Activated T-cell treated with anti-CD3 and anti-CD28 coated beads, Interleukin-2, amount 50 U/mL, for 72 hours (primary cell): Measurements from ENCODE around the gene GAREM2. TPM values are rescaled to one million over a fixed set of nuclear protein-coding genes. Genes with fewer than 3 reads are reported as not detected.

Experiments used
- ATAC-seq, 2 donors: fragments of 150-1000 bp; cut with Tn5 transposase; replicated peaks in 1 of 2; 2 replicates each; pipeline ENCODE4 v1.10.0; 2021; ENCODE audit warnings: moderate library complexity in 2 of 2, mild to moderate bottlenecking in 1 of 2
- DNase-seq, 2 donors: peaks; one replicate each; pipeline ENCODE4 v3.0.0; 2021 to 2022; ENCODE audit warnings: mixed read lengths in 1 of 2
- H3K27ac Mint-ChIP-seq: one replicate; pipeline ENCODE4 v1.8.0; 2022; ENCODE audit warnings: mild to moderate bottlenecking, moderate library complexity, mixed read lengths
- H3K27me3 Mint-ChIP-seq: one replicate; pipeline ENCODE4 v1.8.0; 2022; ENCODE audit warnings: low read depth, mixed read lengths
- H3K36me3 Mint-ChIP-seq, 2 donors: one replicate each; pipeline ENCODE4 v1.8.0; 2022; ENCODE audit warnings: mixed read lengths in 2 of 2, mild to moderate bottlenecking in 1 of 2; ENCODE audit not compliant: insufficient read depth in 2 of 2
- H3K4me1 Mint-ChIP-seq: one replicate; pipeline ENCODE4 v1.8.0; 2022; ENCODE audit warnings: low read depth, mixed read lengths
- H3K4me3 Mint-ChIP-seq, 2 donors: one replicate each; pipeline ENCODE4 v1.8.0; 2022; ENCODE audit warnings: mild to moderate bottlenecking in 2 of 2, mixed read lengths in 2 of 2, moderate library complexity in 2 of 2
- H3K9me3 Mint-ChIP-seq, 2 donors: one replicate each; pipeline ENCODE4 v1.8.0; 2022; ENCODE audit warnings: mixed read lengths in 2 of 2
- total RNA-seq, 2 donors: library from RNA; stranded (reverse); gene quantifications; one replicate each; pipeline ENCODE4 v1.2.3, GENCODE V29; 2022

The GAREM2 gene
- total RNA-seq: 1 to 10 TPM; 1.4 to 1.9 TPM

GRCh38 chr2:26172871-26173775 lies at the start of gene GAREM2:
TSS of gene GAREM2 (plus strand) at chr2:26173088. CDS start at chr2:26173221, 133 bp downstream.
- DNase-seq (no peak), ATAC-seq (peak; percentile 43 to 47)
- peaks cover 20% of the 10 kb centered on the region for H3K27me3 Mint-ChIP-seq
- peak within 1 kb of the TSS; percentile 81 to 82 for H3K4me3 Mint-ChIP-seq
- no peaks in the 10 kb centered on the region for H3K9me3 Mint-ChIP-seq
- peaks cover 0 to 7% of the 10 kb centered on the region in 2 donors for H3K36me3 Mint-ChIP-seq
- H3K27ac Mint-ChIP-seq: no peak within 1 kb of the TSS
- H3K4me1 Mint-ChIP-seq: peaks cover 6% of the 10 kb centered on the region

DNA sequence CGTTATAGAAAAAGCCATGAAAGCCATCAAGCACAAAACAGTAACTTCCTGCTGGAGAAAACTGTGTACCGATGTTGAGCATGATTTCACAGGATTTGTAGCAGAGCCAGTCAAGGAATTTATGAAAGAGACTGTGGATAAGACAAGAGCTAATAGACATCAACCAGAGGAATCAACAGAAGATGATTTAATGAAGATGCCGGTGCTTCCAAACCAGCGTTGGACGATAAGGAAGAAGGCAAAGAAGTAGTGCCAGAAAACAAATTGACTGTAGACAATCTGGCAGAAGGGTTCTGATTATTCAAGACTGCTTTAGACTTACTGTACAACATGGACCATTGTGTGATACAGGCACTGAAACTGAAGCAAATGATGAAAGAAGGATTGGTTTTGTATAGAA lies 49.5 kb upstream of the GAREM2 start:
- peaks cover 5% of the 10 kb centered on the region for H3K4me1 Mint-ChIP-seq
- H3K36me3 Mint-ChIP-seq: peaks cover 0 to 3% of the 10 kb centered on the region in 2 donors
- no peaks in the 10 kb centered on the region for H3K9me3 Mint-ChIP-seq
- ATAC-seq: no peak
- H3K27me3 Mint-ChIP-seq: no peaks in the 10 kb centered on the region
- H3K27ac Mint-ChIP-seq: no peak overlapping the region
- no peak for DNase-seq
- H3K4me3 Mint-ChIP-seq: no peak overlapping the region

GRCh38 chr2:26126074-26126473 lies 46.8 kb upstream of the GAREM2 start:
- Mint-ChIP-seq H3K4me3 (no peak overlapping the region), H3K4me1 (peaks cover 9% of the 10 kb centered on the region), H3K27me3 (no peaks in the 10 kb centered on the region), H3K36me3 (peaks cover 0 to 7% of the 10 kb centered on the region in 2 donors), H3K27ac (peak overlapping the region; percentile 50), H3K9me3 (no peaks in the 10 kb centered on the region)
- DNase-seq (no peak), ATAC-seq (no peak)

DNA sequence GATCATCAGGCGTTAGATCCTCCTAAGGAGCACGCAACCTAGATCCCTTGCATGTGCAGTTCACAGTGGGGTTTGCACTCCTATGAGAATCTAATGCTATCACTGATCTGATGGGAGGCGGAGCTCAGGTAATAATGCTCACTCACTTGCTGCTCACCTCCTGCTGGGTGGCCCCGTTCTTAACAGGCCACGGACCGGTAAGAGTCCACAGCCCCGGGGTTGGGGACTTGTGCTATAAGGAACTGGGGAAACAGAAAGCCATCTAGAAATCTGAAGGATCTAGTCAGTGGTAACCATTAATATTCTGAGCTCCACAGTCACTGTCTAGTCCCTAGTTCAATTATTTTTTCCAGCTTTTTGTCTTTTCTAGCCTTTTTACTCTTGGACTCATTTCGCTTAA lies 44.7 kb upstream of the GAREM2 start:
- Mint-ChIP-seq H3K27ac (no peak overlapping the region), H3K4me1 (peaks cover 19% of the 10 kb centered on the region), H3K4me3 (no peak overlapping the region), H3K36me3 (peaks cover 0 to 7% of the 10 kb centered on the region in 2 donors), H3K9me3 (no peaks in the 10 kb centered on the region), H3K27me3 (no peaks in the 10 kb centered on the region)
- ATAC-seq (no peak), DNase-seq (no peak)

DNA sequence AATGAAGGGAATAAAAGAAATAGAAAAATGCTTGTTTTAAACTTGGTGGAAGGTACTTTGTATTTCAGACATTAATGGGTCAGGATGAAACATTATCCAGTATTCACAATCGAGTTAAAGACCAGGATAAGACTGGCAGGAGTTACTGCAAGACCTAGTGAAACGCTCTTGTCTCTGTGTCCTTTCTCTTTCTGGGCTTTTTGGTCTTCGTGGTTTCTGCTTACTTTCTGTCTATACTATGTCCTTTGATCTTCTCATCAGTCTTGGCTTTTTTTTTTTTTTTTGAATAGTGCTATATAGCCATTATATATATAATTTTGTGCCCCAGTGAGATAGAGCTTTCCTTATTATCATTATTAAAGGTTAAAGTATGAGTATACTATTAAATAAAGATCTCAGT lies 42.1 kb upstream of the GAREM2 start:
- Mint-ChIP-seq H3K4me1 (peaks cover 15% of the 10 kb centered on the region), H3K36me3 (peaks cover 0 to 8% of the 10 kb centered on the region in 2 donors), H3K9me3 (no peaks in the 10 kb centered on the region), H3K27me3 (no peaks in the 10 kb centered on the region), H3K4me3 (no peak overlapping the region), H3K27ac (peak overlapping the region; percentile 84)
- no peak for ATAC-seq
- no peak for DNase-seq

- no peak for DNase-seq
- Mint-ChIP-seq H3K36me3 (peaks cover 0 to 5% of the 10 kb centered on the region in 2 donors), H3K9me3 (no peaks in the 10 kb centered on the region), H3K27ac (no peak overlapping the region), H3K4me1 (peaks cover 10% of the 10 kb centered on the region), H3K4me3 (no peak overlapping the region), H3K27me3 (no peaks in the 10 kb centered on the region)
- no peak for ATAC-seq
Observed at GRCh38 chr2:26136451-26136850, 36.4 kb upstream of the GAREM2 start.

DNA sequence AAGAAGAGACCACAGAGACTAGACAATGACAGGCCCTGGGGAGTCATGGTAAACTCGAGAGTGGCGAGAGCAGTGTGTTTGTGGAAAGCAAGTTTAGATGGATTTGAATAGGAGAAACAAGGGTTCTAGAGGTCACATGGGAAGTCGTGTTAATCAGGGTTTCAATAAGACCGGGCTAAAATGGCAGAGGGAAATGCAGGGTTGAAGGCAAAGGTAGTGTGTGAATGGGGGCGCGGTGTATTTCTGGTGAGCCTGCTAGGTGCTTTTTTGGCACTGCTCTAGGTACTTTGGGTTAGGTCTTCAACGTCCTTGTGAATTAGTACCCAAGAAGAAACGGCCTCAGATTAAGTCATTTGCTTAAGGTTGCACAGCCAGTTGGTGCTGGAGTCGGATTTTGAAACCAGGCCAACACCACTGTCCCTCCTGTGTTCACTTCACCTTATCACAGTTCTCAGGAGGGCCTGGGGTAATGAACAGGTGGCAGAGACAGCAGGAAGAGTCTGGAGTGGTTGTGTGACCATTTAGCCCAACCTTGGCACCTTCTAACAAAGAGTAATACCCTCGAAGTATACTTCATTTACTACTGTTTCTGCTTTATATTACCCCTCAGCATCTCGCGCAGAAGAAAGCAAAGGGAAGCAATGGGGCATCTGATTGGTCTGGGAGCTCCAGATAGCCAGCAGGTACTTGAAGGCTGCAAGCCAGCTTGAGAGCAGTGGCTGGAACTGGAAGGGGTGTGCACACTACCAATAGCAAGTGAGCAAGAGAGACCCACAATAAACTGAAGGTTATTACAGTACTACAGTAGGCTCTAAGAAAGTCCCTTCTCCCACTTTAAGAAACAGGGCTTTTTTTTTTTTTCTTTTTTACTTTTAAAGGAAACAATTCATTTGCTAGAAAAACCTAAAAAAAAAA lies 33.4 kb upstream of the GAREM2 start:
- Mint-ChIP-seq H3K4me1 (no peaks in the 10 kb centered on the region), H3K9me3 (no peaks in the 10 kb centered on the region), H3K4me3 (no peak overlapping the region), H3K27me3 (no peaks in the 10 kb centered on the region), H3K27ac (no peak overlapping the region), H3K36me3 (peaks cover 0 to 5% of the 10 kb centered on the region in 2 donors)
- DNase-seq (no peak), ATAC-seq (no peak)

DNA sequence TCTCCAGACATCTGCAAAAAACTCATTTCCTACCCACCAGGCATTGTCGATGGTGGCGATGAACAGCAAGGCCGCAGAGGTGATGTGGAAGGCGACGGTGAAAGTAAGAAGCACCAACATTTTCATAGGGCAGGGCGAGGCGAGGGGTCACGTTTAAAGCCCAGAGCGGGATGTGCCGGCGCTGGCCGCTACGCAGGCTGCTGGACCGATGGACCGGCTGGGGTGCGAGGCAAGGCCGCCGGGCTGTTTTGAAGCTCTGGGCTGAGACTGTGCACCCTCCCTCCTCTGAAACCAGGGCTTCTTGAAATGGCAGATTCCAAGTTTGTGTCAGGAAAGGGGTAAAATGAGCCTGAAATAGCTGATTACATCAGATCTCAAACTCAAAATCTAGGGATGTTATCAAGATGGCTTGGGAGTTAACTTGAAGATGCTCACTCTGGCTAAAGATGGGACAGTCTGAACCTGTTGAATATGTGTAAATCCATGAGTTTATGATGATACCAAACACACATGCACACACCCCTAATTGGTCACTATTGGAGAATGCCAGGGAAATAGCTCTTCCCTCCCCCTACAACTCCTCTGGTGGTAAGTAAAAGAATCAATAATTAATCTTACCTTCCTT lies 31.6 kb upstream of the GAREM2 start:
- H3K4me3 Mint-ChIP-seq: no peak overlapping the region

GRCh38 chr2:26144031-26144430 lies 28.9 kb upstream of the GAREM2 start:
- no peaks in the 10 kb centered on the region for H3K9me3 Mint-ChIP-seq
- no peak for ATAC-seq
- no peak for DNase-seq
- no peaks in the 10 kb centered on the region for H3K36me3 Mint-ChIP-seq
- no peak overlapping the region for H3K4me3 Mint-ChIP-seq
- H3K27ac Mint-ChIP-seq: no peak overlapping the region
- no peaks in the 10 kb centered on the region for H3K4me1 Mint-ChIP-seq
- no peaks in the 10 kb centered on the region for H3K27me3 Mint-ChIP-seq

More for the DNA sequence above, 31.6 kb upstream of the GAREM2 start:
- H3K4me1 Mint-ChIP-seq: no peaks in the 10 kb centered on the region
- no peaks in the 10 kb centered on the region for H3K36me3 Mint-ChIP-seq
- no peak for ATAC-seq
- no peaks in the 10 kb centered on the region for H3K9me3 Mint-ChIP-seq
- no peaks in the 10 kb centered on the region for H3K27me3 Mint-ChIP-seq
- no peak overlapping the region for H3K27ac Mint-ChIP-seq
- no peak for DNase-seq

GRCh38 chr2:26144953-26145680 lies 27.8 kb upstream of the GAREM2 start:
- no peaks in the 10 kb centered on the region for H3K36me3 Mint-ChIP-seq
- H3K4me3 Mint-ChIP-seq: no peak overlapping the region
- ATAC-seq: peak; percentile 72 to 75
- no peaks in the 10 kb centered on the region for H3K9me3 Mint-ChIP-seq
- peak overlapping the region; percentile 17 for H3K27ac Mint-ChIP-seq
- peak; percentile 63 to 68 for DNase-seq
- H3K27me3 Mint-ChIP-seq: peaks cover 9% of the 10 kb centered on the region
- no peaks in the 10 kb centered on the region for H3K4me1 Mint-ChIP-seq

DNA sequence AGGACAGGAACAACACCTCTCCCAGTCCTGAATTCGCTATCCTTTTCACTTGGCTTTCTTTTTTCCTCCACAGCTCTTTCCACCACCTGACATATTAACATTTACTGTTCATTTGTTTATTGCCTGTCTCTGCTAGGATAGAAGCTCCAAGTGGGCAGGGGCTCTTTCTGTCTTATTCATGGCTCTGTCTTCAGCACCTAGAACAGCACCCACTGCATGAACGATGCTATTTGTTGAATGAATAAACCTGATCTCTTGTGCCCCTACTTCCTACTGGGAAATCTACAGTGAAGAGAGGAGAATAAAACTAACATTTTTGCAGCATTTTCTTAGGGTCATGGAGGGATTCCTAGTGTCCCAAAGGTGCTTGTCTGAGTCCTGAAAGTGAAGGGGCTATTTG lies 24.4 kb upstream of the GAREM2 start:
- Mint-ChIP-seq H3K4me3 (no peak overlapping the region), H3K27me3 (peaks cover 14% of the 10 kb centered on the region), H3K27ac (no peak overlapping the region), H3K4me1 (no peaks in the 10 kb centered on the region), H3K36me3 (peaks cover 0 to 2% of the 10 kb centered on the region in 2 donors), H3K9me3 (no peaks in the 10 kb centered on the region)
- DNase-seq: no peak
- no peak for ATAC-seq

- no peaks in the 10 kb centered on the region for H3K9me3 Mint-ChIP-seq
Observed at GRCh38 chr2:26150243-26150642, 22.6 kb upstream of the GAREM2 start.

More at GRCh38 chr2:26150243-26150642, 22.6 kb upstream of the GAREM2 start:
- Mint-ChIP-seq H3K27ac (no peak overlapping the region), H3K27me3 (peaks cover 14% of the 10 kb centered on the region), H3K4me1 (no peaks in the 10 kb centered on the region), H3K4me3 (no peak overlapping the region), H3K36me3 (peaks cover 0 to 3% of the 10 kb centered on the region in 2 donors)
- ATAC-seq (no peak), DNase-seq (no peak)
